HepG2 (cell line): ENCODE data around the gene PRR5L. TPM values are rescaled to one million over a fixed set of nuclear protein-coding genes. Genes with fewer than 3 reads are reported as not detected.

Experiments
- ATAC-seq: fragments of 200-7000 bp; cut with Tn5 transposase; 3 replicates; pipeline ENCODE4 v1.9.1; 2020; ENCODE audit warnings: mild to moderate bottlenecking, moderate library complexity
- BruUV-seq: library from RNA; stranded (reverse); fragments of 400-500 nt; replicated peaks from 2 replicates; lab custom pipeline; 2021; lab: Mats Ljungman, UMichigan
- CTCF ChIA-PET: fragments of 300-600 bp; formaldehyde crosslinking; extraction: SDS; loops from one replicate; lab custom pipeline; 2021; ENCODE audit warnings: low total read pairs, inconsistent platforms, low intra/inter-chr PET ratio; lab: Yijun Ruan, JAX
- POLR2A ChIA-PET: fragments of 350-600 bp; sonication (Branson Sonifier 250); formaldehyde crosslinking; loops from one replicate; lab custom pipeline; 2020; ENCODE audit warnings: antibody characterized with exemption, inconsistent platforms; lab: Yijun Ruan, JAX
- DNase-seq: peaks from one replicate; pipeline ENCODE4 v3.0.0-alpha.2; 2015; ENCODE audit warnings: low spot score
- FAIRE-seq: peaks from 3 replicates; lab custom pipeline; 2011; peaks lifted over from hg19 to GRCh38; lab: Jason Lieb, UNC
- H2AFZ ChIP-seq: one replicate; pipeline ENCODE4 v1.6.1; 2011; ENCODE audit warnings: low read length, inconsistent platforms
- H3K27ac ChIP-seq: fragments of 300-600 bp; 3 replicates; pipeline ENCODE4 v1.8.0; 2011; ENCODE audit warnings: mixed run types, mild to moderate bottlenecking, mixed read lengths, low read length, inconsistent platforms; ENCODE audit not compliant: insufficient read depth; ENCODE audit errors: extremely low read length
- H3K27me3 ChIP-seq, 2 experiments: fragments of 200-600 bp in 1 of 2; 2 replicates in 1 of 2; 3 replicates in 1 of 2; pipeline versions ENCODE4 v1.6.0 to v1.8.0; 2011; ENCODE audit warnings: low read length in 2 of 2, mild to moderate bottlenecking in 2 of 2, moderate library complexity in 2 of 2, inconsistent platforms in 1 of 2; ENCODE audit not compliant: insufficient read depth in 2 of 2, control insufficient read depth in 1 of 2
- H3K36me3 ChIP-seq, 2 experiments: fragments of 200-600 bp in 1 of 2; replicated peaks in 1 of 2; 2 replicates in 1 of 2; 3 replicates in 1 of 2; pipeline versions ENCODE4 v1.5.1 to v1.8.0; 2011; ENCODE audit warnings: low read length in 2 of 2, inconsistent platforms in 1 of 2; ENCODE audit not compliant: insufficient read depth in 2 of 2, control insufficient read depth in 1 of 2
- H3K4me1 ChIP-seq: 2 replicates; pipeline ENCODE4 v1.5.1; 2012; ENCODE audit warnings: low read length, inconsistent platforms; ENCODE audit not compliant: insufficient read depth
- H3K4me2 ChIP-seq: 2 replicates; pipeline ENCODE4 v1.6.0; 2011; ENCODE audit warnings: low read depth, low read length, inconsistent platforms
- H3K4me3 ChIP-seq, 3 experiments: fragments of 200-600 bp in 1 of 3; sonication (generic), shearing (Covaris generic) in 1 of 3; replicated peaks in 1 of 3; 2 replicates each; pipeline ENCODE4 v1.5.1; 2011 to 2016; ENCODE audit warnings: low read length in 3 of 3, inconsistent platforms in 2 of 3, low read depth in 2 of 3, mild to moderate bottlenecking in 2 of 3, control low read depth in 1 of 3, mixed read lengths in 1 of 3; ENCODE audit not compliant: insufficient read depth in 1 of 3
- H3K79me2 ChIP-seq: one replicate; pipeline ENCODE4 v1.6.1; 2011; ENCODE audit warnings: low read length, inconsistent platforms; ENCODE audit not compliant: insufficient read depth
- H3K9ac ChIP-seq: 2 replicates; pipeline ENCODE4 v1.6.0; 2011; ENCODE audit warnings: mild to moderate bottlenecking, low read depth, low read length, inconsistent platforms; ENCODE audit not compliant: insufficient read depth
- H3K9me3 ChIP-seq: 2 replicates; pipeline ENCODE4 v1.5.1; 2012; ENCODE audit warnings: mild to moderate bottlenecking, low read length
- H4K20me1 ChIP-seq: 2 replicates; pipeline ENCODE4 v1.6.0; 2011; ENCODE audit warnings: inconsistent platforms, mild to moderate bottlenecking, low read length, moderate library complexity; ENCODE audit not compliant: insufficient read depth
- ETS1 ChIP-seq: sonication (generic); formaldehyde crosslinking; IDR thresholded peaks from 2 replicates; pipeline ENCODE4 v1.4.0; 2020; ENCODE audit warnings: missing genetic modification reagents
- MBNL3 ChIP-seq: fragments of 250-450 bp; sonication (Bioruptor Pico); conservative IDR thresholded peaks from 2 replicates; pipeline ENCODE4 v1.8.0; 2022; ENCODE audit warnings: mild to moderate bottlenecking, inconsistent platforms
- TFDP1 ChIP-seq: IDR thresholded peaks from 2 replicates; pipeline ENCODE4 v1.6.1; 2016; ENCODE audit warnings: missing compliant biosample characterization, missing genetic modification reagents, borderline replicate concordance
- ZKSCAN5 ChIP-seq: sonication (generic); formaldehyde crosslinking; IDR thresholded peaks from 2 replicates; pipeline ENCODE4 v1.5.1; 2020; ENCODE audit warnings: mild to moderate bottlenecking, missing genetic modification reagents
- ZKSCAN8 ChIP-seq: IDR thresholded peaks from 2 replicates; pipeline ENCODE4 v1.6.1; 2016; ENCODE audit warnings: borderline replicate concordance, missing genetic modification reagents, missing compliant biosample characterization
- ZNF10 ChIP-seq: sonication (generic); formaldehyde crosslinking; IDR thresholded peaks from 2 replicates; pipeline ENCODE4 v1.4.0; 2020; ENCODE audit warnings: mild to moderate bottlenecking, low read depth, missing genetic modification reagents, borderline replicate concordance
- ZNF121 ChIP-seq: sonication (generic); formaldehyde crosslinking; IDR thresholded peaks from 2 replicates; pipeline ENCODE4 v1.5.0; 2020; ENCODE audit warnings: mild to moderate bottlenecking, missing genetic modification reagents
- ZNF446 ChIP-seq: sonication (generic); formaldehyde crosslinking; IDR thresholded peaks from 2 replicates; pipeline ENCODE4 v1.5.0; 2020; ENCODE audit warnings: mild to moderate bottlenecking, missing genetic modification reagents
- ZNF451 ChIP-seq: sonication (generic); formaldehyde crosslinking; IDR thresholded peaks from 2 replicates; pipeline ENCODE4 v1.5.0; 2020; ENCODE audit warnings: mild to moderate bottlenecking, missing genetic modification reagents
- ZNF674 ChIP-seq: sonication (generic); formaldehyde crosslinking; IDR thresholded peaks from 2 replicates; pipeline ENCODE4 v1.5.0; 2020; ENCODE audit warnings: low read depth, mild to moderate bottlenecking, missing genetic modification reagents
- ZNF792 ChIP-seq: IDR thresholded peaks from 2 replicates; pipeline ENCODE4 v1.6.1; 2016
- WGBS: methylation state at CpG from one replicate; pipeline ENCODE4 v1.1.6; 2017; ENCODE audit warnings: low lambda C conversion rate; 5-methylcytosine and 5-hydroxymethylcytosine counted together
- in situ Hi-C: cut with HindIII; loops from 2 replicates; pipeline ENCODE4 v1.10.0; 2017; ENCODE audit warnings: low pct_unique_long_range_greater_than_20kb; ENCODE audit not compliant: extremely low pct_ligation_motif_present
- intact Hi-C: fragments of 100-400 bp; cut with micrococcal nuclease; formaldehyde crosslinking; loops from one replicate; pipeline ENCODE4 v1.10.0; 2022; ENCODE audit not compliant: unreplicated experiment
- polyA plus RNA-seq, 8 experiments: library from polyadenylated mRNA; depleted of rRNA in 3 of 8; stranded (reverse) in 7 of 8; unstranded in 1 of 8; fragments of >200 nt; fragmentation: Illumina TruSeq in 4 of 8; extraction: Trizol in 4 of 8; gene quantifications; 2 replicates each; pipeline versions ENCODE4 v1.2.1 to v1.2.3, GENCODE V29; 2011 to 2016; ENCODE audit warnings: low read depth in 4 of 8, missing spikeins in 1 of 8, mixed read lengths in 1 of 8; ENCODE audit not compliant: insufficient read depth in 1 of 8
- total RNA-seq, 5 experiments: library from RNA; depleted of rRNA; stranded (reverse); fragments of >200 nt; fragmentation: Illumina TruSeq; extraction: Trizol; gene quantifications; 2 replicates each; pipeline ENCODE4 v1.2.3, GENCODE V29; 2016; ENCODE audit warnings: low read depth in 1 of 5
- TF ChIP-seq, protein P1 (sequence below): sonication (generic); formaldehyde crosslinking; IDR thresholded peaks from 2 replicates; pipeline ENCODE4 v1.4.0; 2020; ENCODE audit warnings: missing genetic modification reagents

PRR5L gene
- total and polyA plus RNA-seq, 2 of the 13 experiments (the other 11 are each of a cell fraction or from before 2014, with no cell fraction given): 0.16 TPM; not detected in 1

DNA sequence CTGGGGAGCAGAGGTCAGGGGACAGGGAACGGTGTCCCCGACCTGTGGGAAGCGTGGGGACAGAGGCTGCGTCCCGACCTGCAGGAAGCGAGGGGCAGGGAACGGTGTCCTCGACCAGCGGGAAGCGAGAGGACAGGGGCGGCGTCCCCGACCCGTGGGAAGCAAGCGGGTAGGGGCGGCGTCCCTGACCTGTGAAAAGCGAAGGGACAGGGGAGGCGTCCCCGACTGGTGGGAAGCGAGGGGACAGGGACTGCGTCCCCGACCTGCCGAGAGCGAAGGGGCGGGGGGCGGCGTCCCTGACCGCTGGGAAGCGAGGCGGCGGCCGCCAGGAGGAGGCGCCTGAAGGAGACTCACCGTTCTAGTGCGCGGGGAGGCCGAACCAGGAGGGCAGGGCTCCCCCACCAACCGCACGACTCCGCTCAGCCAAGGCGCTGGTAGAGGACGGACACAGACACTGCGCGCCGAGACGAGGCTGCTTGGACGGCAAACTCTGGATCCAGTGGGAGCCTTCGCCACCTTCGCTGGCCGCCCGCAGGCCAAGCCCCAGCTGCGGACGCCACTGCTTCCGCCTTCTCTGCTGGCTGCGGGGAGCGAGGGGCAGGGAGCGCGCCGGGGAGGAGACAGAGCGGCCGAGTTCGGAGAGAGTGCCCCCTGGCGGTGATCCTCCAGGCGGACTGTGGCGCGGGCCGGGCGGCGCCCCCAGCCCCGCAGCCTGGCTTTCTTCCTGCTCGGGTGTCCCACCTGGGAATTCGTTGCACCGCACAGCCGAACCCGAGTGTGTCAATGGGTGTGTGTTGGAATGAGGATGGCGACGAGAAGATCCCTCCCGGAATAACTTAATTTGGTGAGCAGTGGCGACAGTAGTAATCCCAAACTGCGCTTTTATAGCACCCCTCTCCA lies 213.9 kb downstream of the PRR5L start, which contains the start of gene TRAF6 (continued):
- no peak for TF ChIP-seq ZNF446
- TF ChIP-seq ZNF121: peak; percentile 14; the same call in 1 of the 2 replicates
- TF ChIP-seq ZKSCAN5 (CRISPR knock-in tag): no peak; the same call in 1 of the 2 replicates

GRCh38 chr11:36510594-36510942 lies 214.5 kb downstream of the PRR5L start:
- in situ Hi-C loops (no loop called here), intact Hi-C loops (loop anchor here (10.0 kb wide), 1 partner anchor 74 kb away; no protein-coding TSS in a partner anchor)
- TF ChIP-seq ZNF792 (CRISPR knock-in tag) (0 out of 2 replicates have a peak, but pooled peaks have one; percentile 77), ZKSCAN8 (CRISPR knock-in tag) (no peak), TFDP1 (CRISPR knock-in tag) (no peak), ZNF451 (no peak), ZNF10 (no peak), ZNF674 (CRISPR knock-in tag) (0 out of 2 replicates have a peak, but pooled peaks have one; percentile 7), ETS1 (CRISPR knock-in tag) (no peak), MBNL3 (CRISPR knock-in tag) (no peak)
- TF ChIP-seq, protein P1, sequence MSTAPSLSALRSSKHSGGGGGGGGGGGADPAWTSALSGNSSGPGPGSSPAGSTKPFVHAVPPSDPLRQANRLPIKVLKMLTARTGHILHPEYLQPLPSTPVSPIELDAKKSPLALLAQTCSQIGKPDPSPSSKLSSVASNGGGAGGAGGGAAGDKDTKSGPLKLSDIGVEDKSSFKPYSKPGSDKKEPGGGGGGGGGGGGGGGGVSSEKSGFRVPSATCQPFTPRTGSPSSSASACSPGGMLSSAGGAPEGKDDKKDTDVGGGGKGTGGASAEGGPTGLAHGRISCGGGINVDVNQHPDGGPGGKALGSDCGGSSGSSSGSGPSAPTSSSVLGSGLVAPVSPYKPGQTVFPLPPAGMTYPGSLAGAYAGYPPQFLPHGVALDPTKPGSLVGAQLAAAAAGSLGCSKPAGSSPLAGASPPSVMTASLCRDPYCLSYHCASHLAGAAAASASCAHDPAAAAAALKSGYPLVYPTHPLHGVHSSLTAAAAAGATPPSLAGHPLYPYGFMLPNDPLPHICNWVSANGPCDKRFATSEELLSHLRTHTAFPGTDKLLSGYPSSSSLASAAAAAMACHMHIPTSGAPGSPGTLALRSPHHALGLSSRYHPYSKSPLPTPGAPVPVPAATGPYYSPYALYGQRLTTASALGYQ (CRISPR knock-in tag): 0 out of 2 replicates have a peak, but pooled peaks have one; percentile 9
- Histone ChIP-seq H3K79me2 (peaks cover 14% of the 10 kb centered on the region), H3K9ac (peak overlapping the region; percentile 92), H4K20me1 (no peaks in the 10 kb centered on the region; the same call in 1 of the 2 replicates), H3K4me1 (peaks cover 32% of the 10 kb centered on the region), H3K9me3 (no peaks in the 10 kb centered on the region), H3K4me3 (peak overlapping the region; percentile 97 to 100 (median 97)), H3K27me3 (no peaks in the 10 kb centered on the region; a peak in 1 of 5 replicates), H3K4me2 (peak overlapping the region; percentile 95), H3K27ac (no peak overlapping the region), H3K36me3 (no peaks in the 10 kb centered on the region), H2AFZ (peak overlapping the region; percentile 97)
- no peak for FAIRE-seq
- ChIA-PET POLR2A (interaction anchor here (1.1 kb wide), 1 partner anchor 18 kb away, joined by 3 read pairs; no protein-coding TSS in a partner anchor), CTCF (no interaction called here)
- BruUV-seq: TSS peak; percentile 76
- ATAC-seq: no peak
- no peak for DNase-seq
- 5% methylated on average over 8 of the region's 8 CpGs for WGBS
